CD4-positive, alpha-beta T cell (primary cell): Measurements from ENCODE around the gene RAPGEF4. TPM values are rescaled to one million over a fixed set of nuclear protein-coding genes. Genes with fewer than 3 reads are reported as not detected.

ENCODE experiments used
- ATAC-seq: fragments of 200-7000 bp; cut with Tn5 transposase; one replicate; pipeline ENCODE4 v1.10.0; 2022; ENCODE audit warnings: mild to moderate bottlenecking; ENCODE audit not compliant: poor library complexity
- CTCF ChIA-PET: fragments of 350-600 bp; sonication (Branson Sonifier 250); formaldehyde crosslinking; loops from one replicate; lab custom pipeline; 2021; ENCODE audit warnings: antibody characterized with exemption, inconsistent platforms; lab: Charles Lee
- POLR2A ChIA-PET: fragments of 350-600 bp; sonication (Branson Sonifier 250); formaldehyde crosslinking; loops from one replicate; lab custom pipeline; 2021; ENCODE audit warnings: antibody characterized with exemption, inconsistent platforms; lab: Charles Lee
- DNase-seq, 14 experiments: peaks; one replicate each; pipeline ENCODE4 v3.0.0-alpha.2; 2013 to 2020; ENCODE audit warnings: mixed read lengths in 2 of 14
- H3K27ac ChIP-seq, 2 donors: one replicate each; pipeline versions ENCODE4 v1.5.1 to v1.7.0; 2013; ENCODE audit warnings: low read length in 2 of 2, low read depth in 1 of 2, mild to moderate bottlenecking in 1 of 2
- H3K27me3 ChIP-seq, 2 experiments: 1 replicate in 1 of 2; 2 replicates in 1 of 2; pipeline versions ENCODE4 v1.6.1 to v1.7.0; 2013; ENCODE audit warnings: low read length in 2 of 2, control low read depth in 1 of 2, mild to moderate bottlenecking in 1 of 2, moderate library complexity in 1 of 2; ENCODE audit not compliant: insufficient read depth in 2 of 2, control insufficient read depth in 1 of 2
- H3K36me3 ChIP-seq: one replicate; pipeline ENCODE4 v1.6.1; 2013; ENCODE audit warnings: low read length, control low read depth; ENCODE audit not compliant: insufficient read depth
- H3K4me1 ChIP-seq: one replicate; pipeline ENCODE4 v1.6.1; 2013; ENCODE audit warnings: low read length, control low read depth; ENCODE audit not compliant: insufficient read depth
- H3K4me3 ChIP-seq: one replicate; pipeline ENCODE4 v1.5.1; 2013; ENCODE audit warnings: mild to moderate bottlenecking, low read length, moderate library complexity
- H3K9me3 ChIP-seq, 2 experiments: 1 replicate in 1 of 2; 2 replicates in 1 of 2; pipeline versions ENCODE4 v1.6.1 to v1.7.0; 2013; ENCODE audit warnings: low read length in 2 of 2, mild to moderate bottlenecking in 2 of 2, control low read depth in 1 of 2, moderate library complexity in 1 of 2; ENCODE audit not compliant: control insufficient read depth in 1 of 2, insufficient read depth in 1 of 2
- H3K27ac Mint-ChIP-seq: one replicate; pipeline ENCODE4 v1.8.0; 2020; ENCODE audit warnings: mixed read lengths
- H3K27me3 Mint-ChIP-seq: one replicate; pipeline ENCODE4 v1.8.0; 2021; ENCODE audit warnings: mixed read lengths
- H3K36me3 Mint-ChIP-seq: one replicate; pipeline ENCODE4 v1.8.0; 2021; ENCODE audit warnings: low read depth, mixed read lengths
- H3K4me1 Mint-ChIP-seq: one replicate; pipeline ENCODE4 v1.8.0; 2021; ENCODE audit warnings: low read depth, mixed read lengths
- H3K4me3 Mint-ChIP-seq: one replicate; pipeline ENCODE4 v1.8.0; 2020; ENCODE audit warnings: mild to moderate bottlenecking, mixed read lengths
- H3K9me3 Mint-ChIP-seq: one replicate; pipeline ENCODE4 v1.8.0; 2020; ENCODE audit warnings: mixed read lengths
- intact Hi-C, 2 experiments: fragments of 100-400 bp; cut with DNase I in 1 of 2; cut with micrococcal nuclease in 1 of 2; formaldehyde crosslinking; loops; one replicate each; pipeline versions ENCODE4 v1.15.1 to v1.9.0; 2023 to 2025; cut with DNase I, micrococcal nuclease
- total RNA-seq, 174 experiments: library from RNA in 2 of 174; stranded (reverse) in 2 of 174; gene quantifications; one replicate each; pipeline ENCODE4 v1.2.3 and lab custom pipeline; 2021 to 2026
- TF ChIP-seq, protein P1 (sequence below): fragments of 200-600 bp; IDR thresholded peaks from one replicate; pipeline ENCODE4 v1.8.0; 2022; ENCODE audit warnings: antibody characterized with exemption, mild to moderate bottlenecking

RAPGEF4 gene
- total RNA-seq, 2 experiments from 2014 or later = 0.69 to 0.73 TPM

DNA sequence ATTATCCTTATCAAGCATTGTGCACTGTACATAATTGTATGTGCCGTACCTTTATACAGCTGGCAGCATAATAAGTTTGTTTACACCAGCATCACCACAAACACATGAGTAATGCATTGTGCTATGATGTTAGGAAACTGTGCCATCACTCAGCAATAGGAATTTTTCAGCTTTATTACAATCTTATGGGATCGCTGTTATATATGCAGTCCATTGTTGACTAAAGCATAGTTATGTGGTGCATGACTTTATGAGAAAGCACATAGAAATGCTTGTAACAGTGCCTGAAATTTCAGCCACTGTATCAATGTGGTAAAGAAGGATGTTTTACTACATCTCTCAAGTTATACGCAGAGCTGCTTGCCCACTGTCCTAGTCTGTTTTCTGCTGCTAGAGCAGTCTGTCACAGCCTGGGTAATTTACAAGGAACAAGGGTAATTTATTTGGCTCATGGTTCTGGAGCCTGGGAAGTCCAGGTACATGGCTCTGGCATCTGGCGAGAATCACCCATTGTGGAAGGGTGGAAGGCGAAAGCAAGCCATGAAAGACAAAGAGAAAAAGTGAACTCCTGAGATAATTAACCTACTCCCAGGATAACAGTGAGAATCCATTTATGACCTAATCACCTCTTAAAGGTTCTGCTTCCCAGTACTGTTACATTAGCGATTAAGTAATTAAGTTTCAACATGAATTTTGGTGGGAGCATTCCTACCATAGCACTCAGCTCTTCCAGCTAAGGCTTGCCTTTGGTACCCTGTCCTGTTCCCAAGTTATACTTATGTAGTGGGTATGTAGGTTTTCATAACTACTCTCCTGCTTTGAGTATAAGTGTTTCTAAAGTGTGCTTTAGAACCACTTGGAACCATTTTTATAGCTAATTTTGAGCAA is 344.6 kb downstream of the RAPGEF4 start:
- no peaks in the 10 kb centered on the region for H3K9me3 ChIP-seq
- DNase-seq (no peak), ATAC-seq (no peak)
- peaks cover 7% of the 10 kb centered on the region for H3K4me1 Mint-ChIP-seq
- no peak overlapping the region for H3K27ac Mint-ChIP-seq
- H3K4me1 ChIP-seq = peaks cover 8% of the 10 kb centered on the region
- no peak overlapping the region for H3K4me3 Mint-ChIP-seq
- no peak overlapping the region for H3K27ac ChIP-seq
- no peak overlapping the region for H3K4me3 ChIP-seq
- H3K27me3 ChIP-seq = peaks cover 0 to 8% of the 10 kb centered on the region in 2 experiments
- H3K27me3 Mint-ChIP-seq = peaks cover 25% of the 10 kb centered on the region
- CTCF ChIA-PET = interaction anchor here (1.9 kb wide), 1 partner anchor 12 kb away, joined by 4 read pairs; no protein-coding TSS in a partner anchor
- H3K36me3 ChIP-seq = no peaks in the 10 kb centered on the region
- intact Hi-C loops = no loop called here
- POLR2A ChIA-PET = no interaction called here
- H3K9me3 Mint-ChIP-seq = no peaks in the 10 kb centered on the region
- H3K36me3 Mint-ChIP-seq = no peaks in the 10 kb centered on the region
- TF ChIP-seq, protein P1, sequence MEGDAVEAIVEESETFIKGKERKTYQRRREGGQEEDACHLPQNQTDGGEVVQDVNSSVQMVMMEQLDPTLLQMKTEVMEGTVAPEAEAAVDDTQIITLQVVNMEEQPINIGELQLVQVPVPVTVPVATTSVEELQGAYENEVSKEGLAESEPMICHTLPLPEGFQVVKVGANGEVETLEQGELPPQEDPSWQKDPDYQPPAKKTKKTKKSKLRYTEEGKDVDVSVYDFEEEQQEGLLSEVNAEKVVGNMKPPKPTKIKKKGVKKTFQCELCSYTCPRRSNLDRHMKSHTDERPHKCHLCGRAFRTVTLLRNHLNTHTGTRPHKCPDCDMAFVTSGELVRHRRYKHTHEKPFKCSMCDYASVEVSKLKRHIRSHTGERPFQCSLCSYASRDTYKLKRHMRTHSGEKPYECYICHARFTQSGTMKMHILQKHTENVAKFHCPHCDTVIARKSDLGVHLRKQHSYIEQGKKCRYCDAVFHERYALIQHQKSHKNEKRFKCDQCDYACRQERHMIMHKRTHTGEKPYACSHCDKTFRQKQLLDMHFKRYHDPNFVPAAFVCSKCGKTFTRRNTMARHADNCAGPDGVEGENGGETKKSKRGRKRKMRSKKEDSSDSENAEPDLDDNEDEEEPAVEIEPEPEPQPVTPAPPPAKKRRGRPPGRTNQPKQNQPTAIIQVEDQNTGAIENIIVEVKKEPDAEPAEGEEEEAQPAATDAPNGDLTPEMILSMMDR = no peak

GRCh38 chr2:173086518-173087213 is 351.0 kb downstream of the RAPGEF4 start:
- Histone ChIP-seq H3K4me1 (no peaks in the 10 kb centered on the region), H3K4me3 (no peak overlapping the region), H3K27ac (no peak overlapping the region), H3K27me3 (no peaks in the 10 kb centered on the region), H3K9me3 (no peaks in the 10 kb centered on the region), H3K36me3 (no peaks in the 10 kb centered on the region)
- no peaks in the 10 kb centered on the region for H3K36me3 Mint-ChIP-seq
- TF ChIP-seq, protein P1 = no peak
- no peak overlapping the region for H3K4me3 Mint-ChIP-seq
- POLR2A ChIA-PET = no interaction called here
- H3K9me3 Mint-ChIP-seq = no peaks in the 10 kb centered on the region
- no peak for ATAC-seq
- intact Hi-C loops = no loop called here
- H3K27ac Mint-ChIP-seq = no peak overlapping the region
- DNase-seq = no peak
- peaks cover 14% of the 10 kb centered on the region for H3K27me3 Mint-ChIP-seq
- no peaks in the 10 kb centered on the region for H3K4me1 Mint-ChIP-seq
- CTCF ChIA-PET = no interaction called here

DNA sequence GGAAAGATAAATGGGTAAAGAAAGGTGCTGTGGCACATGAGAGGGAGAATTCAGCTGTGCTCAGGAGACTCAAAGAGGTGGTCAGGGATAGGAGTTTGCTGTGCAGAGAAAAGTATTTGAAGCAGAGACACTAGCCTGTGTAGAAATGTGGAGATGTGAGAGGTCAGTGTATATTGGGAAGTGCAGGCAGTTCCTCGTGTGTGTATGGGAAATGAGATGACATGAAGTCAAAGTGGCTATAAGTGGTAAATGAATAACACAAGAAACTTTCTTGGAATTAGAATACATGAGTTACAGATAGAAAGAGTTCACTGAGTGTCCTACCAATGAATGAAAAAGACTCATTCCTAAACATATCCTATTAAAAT is 351.6 kb downstream of the RAPGEF4 start:
- Histone ChIP-seq H3K27me3 (no peaks in the 10 kb centered on the region), H3K27ac (no peak overlapping the region), H3K9me3 (no peaks in the 10 kb centered on the region), H3K36me3 (no peaks in the 10 kb centered on the region), H3K4me1 (no peaks in the 10 kb centered on the region), H3K4me3 (no peak overlapping the region)
- no peak for DNase-seq
- ATAC-seq = no peak
- peaks cover 12% of the 10 kb centered on the region for H3K27me3 Mint-ChIP-seq
- ChIA-PET CTCF (no interaction called here), POLR2A (no interaction called here)
- H3K4me1 Mint-ChIP-seq = no peaks in the 10 kb centered on the region
- TF ChIP-seq, protein P1 = no peak
- no peak overlapping the region for H3K27ac Mint-ChIP-seq
- H3K4me3 Mint-ChIP-seq = no peak overlapping the region
- intact Hi-C loops = no loop called here
- H3K9me3 Mint-ChIP-seq = no peaks in the 10 kb centered on the region
- H3K36me3 Mint-ChIP-seq = no peaks in the 10 kb centered on the region
